ENCODE data around the gene SSBP3. TPM values are rescaled to one million over a fixed set of nuclear protein-coding genes. Genes with fewer than 3 reads are reported as not detected.

The SSBP3 gene
- total RNA-seq, 4 donors from 2014 or later = 19.3 to 40.5 (median 31.3) TPM

- TF ChIP-seq POLR2A (IDR thresholded peaks at IDR 0.05) (no peak), CTCF (IDR thresholded peaks at IDR 0.05) (no peak)
- H3K4me3 ChIP-seq (ENCODE audit: low read depth, poor library complexity, severe bottlenecking) = no peak overlapping the region
- no peak for DNase-seq (ENCODE audit: low spot score in 2 of 2)
- 85 to 88% methylated on average over 4 of the region's 4 CpGs for WGBS, 2 donors
- intact Hi-C loops (cut with DNase I; ENCODE audit: low total_unique reads) = no loop called here
These were observed 24.7 kb downstream of the SSBP3 start for GRCh38 chr1:54381524-54381923.

DNA sequence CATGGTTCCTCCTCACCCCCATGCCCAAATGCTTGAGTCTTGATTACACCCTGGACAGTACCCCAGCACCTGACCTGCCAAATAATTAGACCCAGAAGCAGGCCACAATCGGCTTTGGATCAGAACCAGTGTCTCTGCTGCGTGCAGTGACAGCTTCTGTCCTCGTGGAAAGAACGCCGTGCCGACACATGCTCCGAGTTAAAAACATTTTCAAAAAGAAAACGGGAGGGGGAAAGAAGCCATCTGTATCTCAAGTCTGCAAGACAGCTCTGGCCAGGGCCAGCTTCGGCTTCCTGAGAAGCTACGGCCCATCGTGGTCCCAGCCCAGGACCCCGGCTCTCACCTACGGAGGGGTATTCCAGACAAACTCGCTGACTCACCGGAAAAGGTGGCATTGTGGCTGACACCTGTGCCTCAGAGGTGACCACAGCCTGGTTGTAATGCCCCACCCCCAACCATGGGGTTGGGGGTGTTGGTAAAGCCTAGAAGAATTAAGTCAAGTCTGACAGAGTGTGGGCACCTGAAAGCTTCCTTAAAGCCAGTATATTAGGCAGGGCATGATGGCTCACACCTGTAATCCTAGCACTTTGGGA, 25.8 kb downstream of the SSBP3 start:
- TF ChIP-seq POLR2A (IDR thresholded peaks at IDR 0.05) (no peak), CTCF (IDR thresholded peaks at IDR 0.05) (no peak)
- 61 to 65% methylated on average over 15 of the region's 15 CpGs for WGBS, 2 donors
- H3K4me3 ChIP-seq (ENCODE audit: low read depth, poor library complexity, severe bottlenecking) = no peak overlapping the region
- DNase-seq (ENCODE audit: low spot score in 2 of 2) = no peak
- intact Hi-C loops (cut with DNase I; ENCODE audit: low total_unique reads) = no loop called here

DNA sequence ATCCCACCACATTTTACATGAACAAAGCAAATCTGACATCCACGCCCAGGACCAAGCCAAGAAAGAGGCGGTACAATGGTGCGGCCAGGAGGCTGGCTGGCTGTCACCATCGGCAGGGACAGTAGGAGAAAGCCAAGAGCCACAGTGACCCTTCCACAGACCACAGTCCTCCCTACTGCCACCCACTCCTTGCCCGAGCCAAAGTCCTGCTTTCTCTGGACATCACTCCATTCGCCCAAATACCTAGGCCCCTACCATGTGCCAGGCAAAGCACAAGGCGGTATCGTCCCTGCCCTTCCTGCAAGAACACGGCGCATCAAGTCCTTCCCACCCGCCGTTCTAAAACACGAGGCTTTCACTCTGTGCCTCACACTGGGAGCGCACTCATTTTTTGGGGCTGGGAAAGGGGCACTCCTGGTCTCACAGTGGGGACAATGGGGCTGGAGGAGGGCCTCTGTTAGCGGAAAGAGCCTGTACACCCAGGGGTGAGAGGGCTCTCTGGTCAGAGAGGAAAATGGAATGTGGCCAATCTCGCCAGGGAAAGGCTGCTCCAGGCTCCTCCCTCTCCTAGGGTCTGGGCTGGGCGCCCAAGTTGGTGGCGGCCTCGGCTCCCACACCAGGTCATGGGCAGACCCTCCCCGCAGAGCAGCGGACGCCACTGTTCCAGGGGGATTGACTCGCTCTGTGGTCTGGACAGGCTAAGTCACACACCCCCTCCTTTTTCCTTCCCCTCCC, 26.5 kb downstream of the SSBP3 start:
- H3K4me3 ChIP-seq (ENCODE audit: low read depth, poor library complexity, severe bottlenecking) = no peak overlapping the region
- WGBS, 2 donors = 75 to 77% methylated on average over 23 of the region's 23 CpGs
- intact Hi-C loops (cut with DNase I; ENCODE audit: low total_unique reads) = no loop called here
- no peak for TF ChIP-seq CTCF (IDR thresholded peaks at IDR 0.05)
- TF ChIP-seq POLR2A (IDR thresholded peaks at IDR 0.05) = no peak
- no peak for DNase-seq (ENCODE audit: low spot score in 2 of 2)

- DNase-seq (ENCODE audit: low spot score in 2 of 2) = no peak
- no peak for TF ChIP-seq POLR2A (IDR thresholded peaks at IDR 0.05)
- TF ChIP-seq CTCF (IDR thresholded peaks at IDR 0.05) = no peak
- WGBS, 2 donors = 82 to 85% methylated on average over 16 of the region's 16 CpGs
- intact Hi-C loops (cut with DNase I; ENCODE audit: low total_unique reads) = no loop called here
- H3K4me3 ChIP-seq (ENCODE audit: low read depth, poor library complexity, severe bottlenecking) = no peak overlapping the region
These were observed 27.2 kb downstream of the SSBP3 start for GRCh38 chr1:54378874-54379554.

DNA sequence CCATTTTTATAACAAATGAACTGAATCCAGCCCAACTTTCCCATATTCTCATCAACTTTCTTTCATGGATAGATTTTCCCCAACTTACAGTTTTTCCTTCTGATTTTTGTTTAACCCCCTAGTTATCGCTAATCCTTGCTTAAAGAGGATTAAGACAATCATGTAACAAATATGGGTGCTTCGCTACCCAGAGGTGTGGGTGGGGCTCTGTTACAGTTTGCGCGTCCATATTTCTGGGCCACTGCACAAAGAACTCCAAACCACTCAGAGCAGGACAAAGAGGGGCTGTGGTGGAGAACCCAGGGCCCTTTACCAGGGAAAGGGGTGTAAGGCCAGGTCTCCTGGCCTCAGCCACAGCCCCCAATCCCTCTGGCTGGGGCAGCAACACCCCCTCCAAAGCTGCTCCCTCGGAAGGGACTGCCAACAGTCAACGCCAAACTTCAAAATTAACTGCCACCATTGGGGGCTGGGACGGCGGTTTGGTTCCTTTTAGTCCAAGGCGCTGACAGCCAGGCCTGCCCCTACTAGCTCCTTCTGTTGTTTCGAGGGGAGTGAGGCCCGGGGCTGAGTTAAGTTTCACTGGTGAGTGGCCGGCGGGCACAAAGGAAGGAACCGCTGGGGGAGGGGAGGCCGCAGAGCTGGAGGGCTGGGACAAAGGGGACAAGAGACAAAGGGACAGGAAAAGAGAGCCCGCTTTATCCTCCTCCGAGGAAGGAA, 27.9 kb downstream of the SSBP3 start:
- intact Hi-C loops (cut with DNase I; ENCODE audit: low total_unique reads) = no loop called here
- H3K4me3 ChIP-seq (ENCODE audit: low read depth, poor library complexity, severe bottlenecking) = no peak overlapping the region
- DNase-seq (ENCODE audit: low spot score in 2 of 2) = no peak
- TF ChIP-seq CTCF (IDR thresholded peaks at IDR 0.05) (no peak), POLR2A (IDR thresholded peaks at IDR 0.05) (no peak)
- 66 to 72% methylated on average over 17 of the region's 17 CpGs for WGBS, 2 donors
